CD4-positive, alpha-beta T cell (primary cell): Measurements from ENCODE around the gene RNPC3. TPM values are rescaled to one million over a fixed set of nuclear protein-coding genes. Genes with fewer than 3 reads are reported as not detected.

Experiments
- ATAC-seq: fragments of 200-7000 bp; cut with Tn5 transposase; one replicate; pipeline ENCODE4 v1.10.0; 2022; ENCODE audit warnings: mild to moderate bottlenecking; ENCODE audit not compliant: poor library complexity
- CTCF ChIA-PET: fragments of 350-600 bp; sonication (Branson Sonifier 250); formaldehyde crosslinking; loops from one replicate; lab custom pipeline; 2021; ENCODE audit warnings: antibody characterized with exemption, inconsistent platforms; lab: Charles Lee
- POLR2A ChIA-PET: fragments of 350-600 bp; sonication (Branson Sonifier 250); formaldehyde crosslinking; loops from one replicate; lab custom pipeline; 2021; ENCODE audit warnings: antibody characterized with exemption, inconsistent platforms; lab: Charles Lee
- DNase-seq, 14 experiments: peaks; one replicate each; pipeline ENCODE4 v3.0.0-alpha.2; 2013 to 2020; ENCODE audit warnings: mixed read lengths in 2 of 14
- H3K27ac ChIP-seq, 2 donors: one replicate each; pipeline versions ENCODE4 v1.5.1 to v1.7.0; 2013; ENCODE audit warnings: low read length in 2 of 2, low read depth in 1 of 2, mild to moderate bottlenecking in 1 of 2
- H3K27me3 ChIP-seq, 2 experiments: 1 replicate in 1 of 2; 2 replicates in 1 of 2; pipeline versions ENCODE4 v1.6.1 to v1.7.0; 2013; ENCODE audit warnings: low read length in 2 of 2, control low read depth in 1 of 2, mild to moderate bottlenecking in 1 of 2, moderate library complexity in 1 of 2; ENCODE audit not compliant: insufficient read depth in 2 of 2, control insufficient read depth in 1 of 2
- H3K36me3 ChIP-seq: one replicate; pipeline ENCODE4 v1.6.1; 2013; ENCODE audit warnings: low read length, control low read depth; ENCODE audit not compliant: insufficient read depth
- H3K4me1 ChIP-seq: one replicate; pipeline ENCODE4 v1.6.1; 2013; ENCODE audit warnings: low read length, control low read depth; ENCODE audit not compliant: insufficient read depth
- H3K4me3 ChIP-seq: one replicate; pipeline ENCODE4 v1.5.1; 2013; ENCODE audit warnings: mild to moderate bottlenecking, low read length, moderate library complexity
- H3K9me3 ChIP-seq, 2 experiments: 1 replicate in 1 of 2; 2 replicates in 1 of 2; pipeline versions ENCODE4 v1.6.1 to v1.7.0; 2013; ENCODE audit warnings: low read length in 2 of 2, mild to moderate bottlenecking in 2 of 2, control low read depth in 1 of 2, moderate library complexity in 1 of 2; ENCODE audit not compliant: control insufficient read depth in 1 of 2, insufficient read depth in 1 of 2
- H3K27ac Mint-ChIP-seq: one replicate; pipeline ENCODE4 v1.8.0; 2020; ENCODE audit warnings: mixed read lengths
- H3K27me3 Mint-ChIP-seq: one replicate; pipeline ENCODE4 v1.8.0; 2021; ENCODE audit warnings: mixed read lengths
- H3K36me3 Mint-ChIP-seq: one replicate; pipeline ENCODE4 v1.8.0; 2021; ENCODE audit warnings: low read depth, mixed read lengths
- H3K4me1 Mint-ChIP-seq: one replicate; pipeline ENCODE4 v1.8.0; 2021; ENCODE audit warnings: low read depth, mixed read lengths
- H3K4me3 Mint-ChIP-seq: one replicate; pipeline ENCODE4 v1.8.0; 2020; ENCODE audit warnings: mild to moderate bottlenecking, mixed read lengths
- H3K9me3 Mint-ChIP-seq: one replicate; pipeline ENCODE4 v1.8.0; 2020; ENCODE audit warnings: mixed read lengths
- CTCF ChIP-seq: fragments of 200-600 bp; IDR thresholded peaks from one replicate; pipeline ENCODE4 v1.8.0; 2022; ENCODE audit warnings: antibody characterized with exemption, mild to moderate bottlenecking
- intact Hi-C, 2 experiments: fragments of 100-400 bp; cut with DNase I in 1 of 2; cut with micrococcal nuclease in 1 of 2; formaldehyde crosslinking; loops; one replicate each; pipeline versions ENCODE4 v1.15.1 to v1.9.0; 2023 to 2025; cut with DNase I, micrococcal nuclease
- total RNA-seq, 174 experiments: library from RNA in 2 of 174; stranded (reverse) in 2 of 174; gene quantifications; one replicate each; pipeline ENCODE4 v1.2.3 and lab custom pipeline; 2021 to 2026

Gene RNPC3
- total RNA-seq, 2 experiments from 2014 or later = 48.6 to 52.5 TPM

- Mint-ChIP-seq H3K9me3 (peaks cover 2% of the 10 kb centered on the region), H3K36me3 (no peaks in the 10 kb centered on the region), H3K27me3 (peaks cover 1% of the 10 kb centered on the region), H3K27ac (no peak overlapping the region), H3K4me1 (no peaks in the 10 kb centered on the region), H3K4me3 (no peak overlapping the region)
- intact Hi-C loops = no loop called here
- Histone ChIP-seq H3K4me1 (no peaks in the 10 kb centered on the region), H3K4me3 (no peak overlapping the region), H3K27ac (no peak overlapping the region), H3K27me3 (no peaks in the 10 kb centered on the region), H3K36me3 (no peaks in the 10 kb centered on the region), H3K9me3 (no peaks in the 10 kb centered on the region)
- ATAC-seq (no peak), DNase-seq (no peak)
- TF ChIP-seq CTCF = no peak
- CTCF ChIA-PET = no interaction called here
- POLR2A ChIA-PET = no interaction called here
These were observed 35.6 kb upstream of the RNPC3 start for GRCh38 chr1:103489935-103490334.

- no peak for DNase-seq
- intact Hi-C loops = no loop called here
- Histone ChIP-seq H3K36me3 (no peaks in the 10 kb centered on the region), H3K27me3 (no peaks in the 10 kb centered on the region), H3K9me3 (no peaks in the 10 kb centered on the region), H3K4me3 (no peak overlapping the region), H3K27ac (no peak overlapping the region), H3K4me1 (no peaks in the 10 kb centered on the region)
- ChIA-PET CTCF (no interaction called here), POLR2A (no interaction called here)
- Mint-ChIP-seq H3K4me3 (no peak overlapping the region), H3K4me1 (no peaks in the 10 kb centered on the region), H3K36me3 (no peaks in the 10 kb centered on the region), H3K9me3 (no peaks in the 10 kb centered on the region), H3K27me3 (peaks cover 5% of the 10 kb centered on the region), H3K27ac (no peak overlapping the region)
- ATAC-seq = no peak
- TF ChIP-seq CTCF = no peak
These were observed 33.4 kb upstream of the RNPC3 start for GRCh38 chr1:103492003-103492625.

GRCh38 chr1:103496014-103496635, 29.4 kb upstream of the RNPC3 start:
- no peak for TF ChIP-seq CTCF
- H3K27ac Mint-ChIP-seq = no peak overlapping the region
- H3K4me3 Mint-ChIP-seq = no peak overlapping the region
- DNase-seq (no peak), ATAC-seq (no peak)
- H3K9me3 ChIP-seq = no peaks in the 10 kb centered on the region
- no peaks in the 10 kb centered on the region for H3K36me3 Mint-ChIP-seq
- intact Hi-C loops = no loop called here
- ChIA-PET POLR2A (no interaction called here), CTCF (no interaction called here)
- H3K4me1 ChIP-seq = no peaks in the 10 kb centered on the region
- peaks cover 10% of the 10 kb centered on the region for H3K27me3 Mint-ChIP-seq
- H3K27me3 ChIP-seq = no peaks in the 10 kb centered on the region
- H3K4me1 Mint-ChIP-seq = no peaks in the 10 kb centered on the region
- no peaks in the 10 kb centered on the region for H3K9me3 Mint-ChIP-seq
- H3K27ac ChIP-seq = no peak overlapping the region
- no peak overlapping the region for H3K4me3 ChIP-seq
- no peaks in the 10 kb centered on the region for H3K36me3 ChIP-seq
